ACHN (cell line): ENCODE results near the gene DSCAML1.

ENCODE experiments used
- DNase-seq: peaks from one replicate; pipeline ENCODE4 v3.0.0-alpha.2; 2015
- in situ Hi-C: cut with HindIII; loops from 2 replicates; pipeline ENCODE4 v1.10.0; 2017; ENCODE audit warnings: low sequenced_read_pairs, low pct_ligation_motif_present, low pct_unique_long_range_greater_than_20kb

The DSCAML1 gene

GRCh38 chr11:117834068-117834810 is 37.2 kb upstream of the DSCAML1 start:
- in situ Hi-C loops: no loop called here
- DNase-seq: no peak

- DNase-seq: no peak
- in situ Hi-C loops: no loop called here
Observed at GRCh38 chr11:117833401-117833891, 36.4 kb upstream of the DSCAML1 start.

- no peak for DNase-seq
- in situ Hi-C loops: no loop called here
Observed at GRCh38 chr11:117832511-117832910, 35.5 kb upstream of the DSCAML1 start.

- in situ Hi-C loops: no loop called here
Observed at GRCh38 chr11:117831661-117832415, 34.8 kb upstream of the DSCAML1 start.

GRCh38 chr11:117830674-117831351 is 33.8 kb upstream of the DSCAML1 start:
- in situ Hi-C loops: no loop called here
- no peak for DNase-seq

More at GRCh38 chr11:117831661-117832415, 34.8 kb upstream of the DSCAML1 start:
- DNase-seq: no peak

- in situ Hi-C loops: no loop called here
- no peak for DNase-seq
Observed at GRCh38 chr11:117830072-117830471, 33.1 kb upstream of the DSCAML1 start.

- DNase-seq: no peak
- in situ Hi-C loops: no loop called here
Observed at GRCh38 chr11:117829369-117829725, 32.3 kb upstream of the DSCAML1 start.

GRCh38 chr11:117828611-117829368 is 31.8 kb upstream of the DSCAML1 start:
- in situ Hi-C loops: no loop called here
- peak; percentile 87 for DNase-seq

GRCh38 chr11:117827521-117828511 is 30.8 kb upstream of the DSCAML1 start:
- in situ Hi-C loops: no loop called here
- DNase-seq: peak; percentile 27

GRCh38 chr11:117826832-117827231 is 29.8 kb upstream of the DSCAML1 start:
- DNase-seq: peak; percentile 71
- in situ Hi-C loops: no loop called here

- DNase-seq: no peak
- in situ Hi-C loops: no loop called here
Observed at GRCh38 chr11:117826190-117826570, 29.2 kb upstream of the DSCAML1 start.

GRCh38 chr11:117825538-117826189 is 28.6 kb upstream of the DSCAML1 start:
- in situ Hi-C loops: no loop called here

GRCh38 chr11:117824571-117825537 is 27.8 kb upstream of the DSCAML1 start, which contains the start of gene FXYD2:
TSS of gene FXYD2 (minus strand) at chr11:117824744. CDS start at chr11:117824678, 66 bp downstream.
- in situ Hi-C loops: loop anchor here (25.0 kb wide), 1 partner anchor 388 kb away; no protein-coding TSS in a partner anchor

More at GRCh38 chr11:117825538-117826189, 28.6 kb upstream of the DSCAML1 start:
- DNase-seq: no peak

GRCh38 chr11:117823946-117824420 is 27.0 kb upstream of the DSCAML1 start:
- DNase-seq: no peak
- in situ Hi-C loops: loop anchor here (25.0 kb wide), 1 partner anchor 387 kb away; no protein-coding TSS in a partner anchor

More at GRCh38 chr11:117824571-117825537, 27.8 kb upstream of the DSCAML1 start, which contains the start of gene FXYD2:
- DNase-seq: peak; percentile 76

- in situ Hi-C loops: loop anchor here (25.0 kb wide), 1 partner anchor 386 kb away; no protein-coding TSS in a partner anchor
- DNase-seq: peak; percentile 60
Observed at GRCh38 chr11:117823294-117823945, 26.4 kb upstream of the DSCAML1 start.
